ENCODE results near the gene MYO5C. TPM values are rescaled to one million over a fixed set of nuclear protein-coding genes. Genes with fewer than 3 reads are reported as not detected.

The MYO5C gene
- total RNA-seq, 1 donor from 2014 or later = 22.9 TPM

GRCh38 chr15:52324109-52324508 lies 28.5 kb upstream of the MYO5C start:
- Mint-ChIP-seq H3K4me1 (ENCODE audit: unreplicated experiment) (no peaks in the 10 kb centered on the region), H3K4me3 (ENCODE audit: unreplicated experiment) (no peak overlapping the region), H3K9me3 (ENCODE audit: unreplicated experiment) (no peaks in the 10 kb centered on the region), H3K36me3 (ENCODE audit: low read depth, unreplicated experiment) (no peaks in the 10 kb centered on the region), H3K27ac (ENCODE audit: unreplicated experiment) (no peak overlapping the region), H3K27me3 (ENCODE audit: unreplicated experiment) (no peaks in the 10 kb centered on the region)
- no peak for DNase-seq (ENCODE audit: low spot score)
- no peak for TF ChIP-seq CTCF (IDR thresholded peaks at IDR 0.05; ENCODE audit: unreplicated experiment)

GRCh38 chr15:52318729-52319500 lies 23.3 kb upstream of the MYO5C start:
- Mint-ChIP-seq H3K27me3 (ENCODE audit: unreplicated experiment) (no peaks in the 10 kb centered on the region), H3K27ac (ENCODE audit: unreplicated experiment) (peak overlapping the region; percentile 15), H3K9me3 (ENCODE audit: unreplicated experiment) (no peaks in the 10 kb centered on the region), H3K4me3 (ENCODE audit: unreplicated experiment) (no peak overlapping the region), H3K4me1 (ENCODE audit: unreplicated experiment) (no peaks in the 10 kb centered on the region), H3K36me3 (ENCODE audit: low read depth, unreplicated experiment) (peaks cover 3% of the 10 kb centered on the region)
- no peak for TF ChIP-seq CTCF (IDR thresholded peaks at IDR 0.05; ENCODE audit: unreplicated experiment)
- no peak for DNase-seq (ENCODE audit: low spot score)

- no peak overlapping the region for H3K27ac Mint-ChIP-seq (ENCODE audit: unreplicated experiment)
- no peaks in the 10 kb centered on the region for H3K27me3 Mint-ChIP-seq (ENCODE audit: unreplicated experiment)
- no peak for TF ChIP-seq CTCF (IDR thresholded peaks at IDR 0.05; ENCODE audit: unreplicated experiment)
- no peak overlapping the region for H3K4me3 Mint-ChIP-seq (ENCODE audit: unreplicated experiment)
- H3K9me3 Mint-ChIP-seq (ENCODE audit: unreplicated experiment) = no peaks in the 10 kb centered on the region
- no peak for DNase-seq (ENCODE audit: low spot score)
- peaks cover 5% of the 10 kb centered on the region for H3K4me1 Mint-ChIP-seq (ENCODE audit: unreplicated experiment)
- peaks cover 3% of the 10 kb centered on the region for H3K36me3 Mint-ChIP-seq (ENCODE audit: low read depth, unreplicated experiment)
These were observed 22.1 kb upstream of the MYO5C start for GRCh38 chr15:52317688-52318087.

- no peak for DNase-seq (ENCODE audit: low spot score)
- TF ChIP-seq CTCF (IDR thresholded peaks at IDR 0.05; ENCODE audit: unreplicated experiment) = no peak
- Mint-ChIP-seq H3K4me3 (ENCODE audit: unreplicated experiment) (no peak overlapping the region), H3K36me3 (ENCODE audit: low read depth, unreplicated experiment) (peaks cover 3% of the 10 kb centered on the region), H3K27me3 (ENCODE audit: unreplicated experiment) (no peaks in the 10 kb centered on the region), H3K9me3 (ENCODE audit: unreplicated experiment) (no peaks in the 10 kb centered on the region), H3K4me1 (ENCODE audit: unreplicated experiment) (peaks cover 5% of the 10 kb centered on the region), H3K27ac (ENCODE audit: unreplicated experiment) (no peak overlapping the region)
These were observed 21.4 kb upstream of the MYO5C start for GRCh38 chr15:52317022-52317421.

GRCh38 chr15:52309154-52309548 lies 13.5 kb upstream of the MYO5C start:
- H3K4me1 Mint-ChIP-seq (ENCODE audit: unreplicated experiment) = peaks cover 11% of the 10 kb centered on the region
- no peaks in the 10 kb centered on the region for H3K36me3 Mint-ChIP-seq (ENCODE audit: low read depth, unreplicated experiment)
- H3K9me3 Mint-ChIP-seq (ENCODE audit: unreplicated experiment) = no peaks in the 10 kb centered on the region
- H3K4me3 Mint-ChIP-seq (ENCODE audit: unreplicated experiment) = no peak overlapping the region
- H3K27ac Mint-ChIP-seq (ENCODE audit: unreplicated experiment) = no peak overlapping the region
- DNase-seq (ENCODE audit: low spot score) = no peak
- no peak for TF ChIP-seq CTCF (IDR thresholded peaks at IDR 0.05; ENCODE audit: unreplicated experiment)
- H3K27me3 Mint-ChIP-seq (ENCODE audit: unreplicated experiment) = no peaks in the 10 kb centered on the region
